Endothelial cell of umbilical vein (primary cell): Measurements from ENCODE around the gene DENND4C. TPM values are rescaled to one million over a fixed set of nuclear protein-coding genes. Genes with fewer than 3 reads are reported as not detected.

Experiments used
- BruUV-seq: library from RNA; stranded (reverse); fragments of 400-500 nt; replicated peaks from 2 replicates; lab custom pipeline; 2021; lab: Mats Ljungman, UMichigan
- CTCF ChIA-PET: fragments of 300-600, 350-600 bp; sonication (Branson Sonifier 250); formaldehyde crosslinking; loops from one replicate; lab custom pipeline; 2021; ENCODE audit warnings: antibody characterized with exemption, inconsistent platforms; lab: Charles Lee
- POLR2A ChIA-PET: fragments of 300-600, 350-600 bp; sonication (Branson Sonifier 250); formaldehyde crosslinking; loops from one replicate; lab custom pipeline; 2021; ENCODE audit warnings: antibody characterized with exemption, inconsistent platforms; lab: Charles Lee
- DNase-seq: peaks from one replicate; pipeline ENCODE4 v3.0.0-alpha.2; 2011; ENCODE audit warnings: low read depth, low spot score
- FAIRE-seq: peaks from 2 replicates; lab custom pipeline; 2011; peaks lifted over from hg19 to GRCh38; lab: Jason Lieb, UNC
- H2AFZ ChIP-seq: 2 replicates; pipeline ENCODE4 v1.6.0; 2012; ENCODE audit warnings: low read depth, low read length, control low read depth, inconsistent platforms
- H3K27ac ChIP-seq: 2 replicates; pipeline ENCODE4 v1.5.1; 2011; ENCODE audit warnings: low read depth, mild to moderate bottlenecking, control low read depth, low read length, moderate library complexity; ENCODE audit not compliant: insufficient read depth
- H3K27me3 ChIP-seq, 2 experiments: 2 replicates each; pipeline versions ENCODE4 v1.6.0 to v1.6.1; 2011; ENCODE audit warnings: low read length in 2 of 2, mixed read lengths in 1 of 2; ENCODE audit not compliant: control insufficient read depth in 2 of 2, insufficient read depth in 2 of 2
- H3K36me3 ChIP-seq, 2 experiments: 2 replicates in 1 of 2; 3 replicates in 1 of 2; pipeline ENCODE4 v1.5.1; 2011; ENCODE audit warnings: low read length in 2 of 2, mild to moderate bottlenecking in 1 of 2, moderate library complexity in 1 of 2; ENCODE audit not compliant: control insufficient read depth in 2 of 2, insufficient read depth in 2 of 2; ENCODE audit errors: extremely low read depth in 1 of 2
- H3K4me1 ChIP-seq: 3 replicates; pipeline ENCODE4 v1.5.1; 2011; ENCODE audit warnings: mild to moderate bottlenecking, low read length; ENCODE audit not compliant: control insufficient read depth, insufficient read depth; ENCODE audit errors: extremely low read depth
- H3K4me2 ChIP-seq: 2 replicates; pipeline ENCODE4 v1.6.1; 2011; ENCODE audit warnings: low read length, control low read depth, mixed read lengths; ENCODE audit not compliant: insufficient read depth
- H3K4me3 ChIP-seq, 3 experiments: fragments of 200-600 bp in 1 of 3; sonication (generic), shearing (Covaris generic) in 1 of 3; replicated peaks in 1 of 3; 2 replicates each; pipeline ENCODE4 v1.5.1; 2011 to 2016; ENCODE audit warnings: control low read depth in 3 of 3, low read length in 3 of 3, mild to moderate bottlenecking in 2 of 3, inconsistent platforms in 1 of 3, low read depth in 1 of 3, moderate library complexity in 1 of 3; ENCODE audit not compliant: insufficient read depth in 1 of 3
- H3K79me2 ChIP-seq: 2 replicates; pipeline ENCODE4 v1.6.0; 2012; ENCODE audit warnings: low read length, inconsistent platforms; ENCODE audit not compliant: control insufficient read depth, insufficient read depth
- H3K9ac ChIP-seq: replicated peaks from 2 replicates; pipeline ENCODE3; 2011; ENCODE audit warnings: low read length, control low read depth; ENCODE audit not compliant: insufficient read depth; ENCODE audit errors: extremely low read depth
- H3K9me1 ChIP-seq: replicated peaks from 3 replicates; pipeline ENCODE4 v1.6.0; 2011; ENCODE audit warnings: mild to moderate bottlenecking, low read length; ENCODE audit not compliant: control insufficient read depth, insufficient read depth; ENCODE audit errors: extremely low read depth
- H3K9me3 ChIP-seq: replicated peaks from 2 replicates; pipeline ENCODE4 v1.5.1; 2012; ENCODE audit warnings: low read length, inconsistent platforms; ENCODE audit not compliant: control insufficient read depth, insufficient read depth
- H4K20me1 ChIP-seq: replicated peaks from 2 replicates; pipeline ENCODE3; 2011; ENCODE audit warnings: mild to moderate bottlenecking, low read length; ENCODE audit not compliant: control insufficient read depth, insufficient read depth; ENCODE audit errors: extremely low read depth
- EZH2 ChIP-seq: IDR thresholded peaks from 2 replicates; pipeline ENCODE4 v1.6.1; 2012; ENCODE audit warnings: borderline replicate concordance, low read depth, mild to moderate bottlenecking, moderate library complexity, low read length, inconsistent platforms; ENCODE audit not compliant: severe bottlenecking
- MYC ChIP-seq: IDR thresholded peaks from one replicate; pipeline ENCODE4 v1.6.1; 2011; ENCODE audit warnings: mild to moderate bottlenecking, low read depth, low read length
- dilution Hi-C: fragments of 300-500 bp; cut with MboI; formaldehyde crosslinking; loops from one replicate; pipeline ENCODE4 v1.15.0; 2019; ENCODE audit warnings: low sequenced_read_pairs; ENCODE audit not compliant: extremely low pct_ligation_motif_present
- intact Hi-C: fragments of 100-400 bp; cut with micrococcal nuclease; formaldehyde crosslinking; loops from one replicate; pipeline ENCODE4 v1.10.0; 2022
- polyA plus RNA-seq, 4 experiments: library from polyadenylated mRNA; depleted of rRNA in 3 of 4; stranded (reverse) in 3 of 4; unstranded in 1 of 4; fragments of >200 nt; gene quantifications; 2 replicates each; pipeline versions ENCODE4 v1.2.1 to v1.2.3, GENCODE V29; 2011 to 2012; ENCODE audit warnings: missing spikeins in 1 of 4
- total RNA-seq: library from RNA; stranded (reverse); gene quantifications from 2 replicates; pipeline ENCODE4 v1.2.3, GENCODE V29; 2021
- TF ChIP-seq, protein P1 (sequence below), 2 donors: IDR thresholded peaks; 1 replicate in 1 of 2; 2 replicates in 1 of 2; pipeline ENCODE4 v1.5.1; 2011; ENCODE audit warnings: low read length in 2 of 2, mild to moderate bottlenecking in 2 of 2, moderate library complexity in 2 of 2, control low read depth in 1 of 2, inconsistent platforms in 1 of 2, low read depth in 1 of 2; ENCODE audit not compliant: insufficient read depth in 1 of 2; ENCODE audit errors: extremely low read depth in 1 of 2

Gene DENND4C
- total and polyA plus RNA-seq, 2 donors (not counting 3 experiments of a cell fraction or from before 2014, with no cell fraction given): 9.6 to 36.8 TPM

- no peaks in the 10 kb centered on the region for H3K9me3 ChIP-seq
- TF ChIP-seq EZH2: no peak
- no peak for TF ChIP-seq MYC
- TF ChIP-seq, protein P1, sequence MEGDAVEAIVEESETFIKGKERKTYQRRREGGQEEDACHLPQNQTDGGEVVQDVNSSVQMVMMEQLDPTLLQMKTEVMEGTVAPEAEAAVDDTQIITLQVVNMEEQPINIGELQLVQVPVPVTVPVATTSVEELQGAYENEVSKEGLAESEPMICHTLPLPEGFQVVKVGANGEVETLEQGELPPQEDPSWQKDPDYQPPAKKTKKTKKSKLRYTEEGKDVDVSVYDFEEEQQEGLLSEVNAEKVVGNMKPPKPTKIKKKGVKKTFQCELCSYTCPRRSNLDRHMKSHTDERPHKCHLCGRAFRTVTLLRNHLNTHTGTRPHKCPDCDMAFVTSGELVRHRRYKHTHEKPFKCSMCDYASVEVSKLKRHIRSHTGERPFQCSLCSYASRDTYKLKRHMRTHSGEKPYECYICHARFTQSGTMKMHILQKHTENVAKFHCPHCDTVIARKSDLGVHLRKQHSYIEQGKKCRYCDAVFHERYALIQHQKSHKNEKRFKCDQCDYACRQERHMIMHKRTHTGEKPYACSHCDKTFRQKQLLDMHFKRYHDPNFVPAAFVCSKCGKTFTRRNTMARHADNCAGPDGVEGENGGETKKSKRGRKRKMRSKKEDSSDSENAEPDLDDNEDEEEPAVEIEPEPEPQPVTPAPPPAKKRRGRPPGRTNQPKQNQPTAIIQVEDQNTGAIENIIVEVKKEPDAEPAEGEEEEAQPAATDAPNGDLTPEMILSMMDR (IDR thresholded peaks at IDR 0.05; ENCODE audit: extremely low read depth in 1 of 2, insufficient read depth in 1 of 2, low read depth in 1 of 2, low read length in 2 of 2): no peak
- H3K4me1 ChIP-seq: peaks cover 19% of the 10 kb centered on the region
- H3K27ac ChIP-seq: peak overlapping the region; percentile 86
- H2AFZ ChIP-seq: peak overlapping the region; percentile 71
- peak overlapping the region; percentile 65 to 99 (median 97) for H3K4me3 ChIP-seq
- ChIA-PET POLR2A (interaction anchor here (0.5 to 0.7 kb wide), 2 partner anchors 62 to 1556 kb away, joined by 3 to 7 read pairs; no protein-coding TSS in a partner anchor), CTCF (interaction anchor here (0.7 to 4.0 kb wide), 19 partner anchors 8 to 233 kb away, joined by 3 to 20 read pairs (median 4); partner anchors contain the start of gene RRAGA)
- no TSS peak for BruUV-seq
- peak overlapping the region; percentile 100 for H3K4me2 ChIP-seq
- no peaks in the 10 kb centered on the region for H3K36me3 ChIP-seq
- H3K9ac ChIP-seq: peak overlapping the region; percentile 91
- FAIRE-seq (no peak), DNase-seq (peak; percentile 61)
- H4K20me1 ChIP-seq: no peaks in the 10 kb centered on the region
- H3K9me1 ChIP-seq: no peaks in the 10 kb centered on the region
- peaks cover 55% of the 10 kb centered on the region for H3K79me2 ChIP-seq
- intact Hi-C loops (loop anchor here (2.0 to 5.0 kb wide), 4 partner anchors 55 to 149 kb away; partner anchors contain the start of genes HAUS6, PLIN2 and RPS6), dilution Hi-C loops (no loop called here)
- no peaks in the 10 kb centered on the region for H3K27me3 ChIP-seq
These were observed 1.7 kb downstream of the DENND4C start for GRCh38 chr9:19231904-19232822.
